SK-N-SH treated with all-trans-retinoic acid at 6 μM for 48 hours (cell line): ENCODE data around the gene SARDH.

Experiments used
- ATAC-seq: fragments of 200-7000 bp; cut with Tn5 transposase; 3 replicates; pipeline ENCODE4 v1.9.1; 2020; ENCODE audit warnings: mild to moderate bottlenecking, moderate library complexity
- ARNTL ChIP-seq: fragments of 450-650 bp; formaldehyde crosslinking; IDR thresholded peaks from 2 replicates; pipeline ENCODE4 v1.5.0; 2020; ENCODE audit warnings: low read depth, mild to moderate bottlenecking, moderate library complexity, borderline replicate concordance
- BACH2 ChIP-seq: fragments of 250-450 bp; sonication (Bioruptor Pico); IDR thresholded peaks from 2 replicates; pipeline ENCODE4 v1.9.0; 2021; ENCODE audit warnings: mild to moderate bottlenecking, borderline replicate concordance
- CSDC2 ChIP-seq: fragments of 250-450 bp; sonication (Bioruptor Pico); IDR thresholded peaks from 2 replicates; pipeline ENCODE4 v1.5.0; 2020; ENCODE audit warnings: mild to moderate bottlenecking, moderate library complexity
- ESRRG ChIP-seq: fragments of 250-450 bp; sonication (Bioruptor Pico); IDR thresholded peaks from 2 replicates; pipeline ENCODE4 v1.6.1; 2021; ENCODE audit warnings: mild to moderate bottlenecking
- GLIS3 ChIP-seq: fragments of 250-450 bp; sonication (Bioruptor Pico); IDR thresholded peaks from 2 replicates; pipeline ENCODE4 v1.5.0; 2020; ENCODE audit warnings: mild to moderate bottlenecking, moderate library complexity
- ISL1 ChIP-seq: fragments of 250-450 bp; sonication (Bioruptor Pico); IDR thresholded peaks from 2 replicates; pipeline ENCODE4 v2.1.2; 2022; ENCODE audit warnings: mild to moderate bottlenecking, moderate library complexity
- RARB ChIP-seq: fragments of 250-450 bp; sonication (Bioruptor Pico); IDR thresholded peaks from 2 replicates; pipeline ENCODE4 v1.8.0; 2021; ENCODE audit warnings: mild to moderate bottlenecking, moderate library complexity
- SNAI2 ChIP-seq: fragments of 250-450 bp; sonication (Bioruptor Pico); IDR thresholded peaks from 2 replicates; pipeline ENCODE4 v1.5.0; 2020; ENCODE audit warnings: mild to moderate bottlenecking, moderate library complexity
- TCF4 ChIP-seq: fragments of 250-450 bp; sonication (Bioruptor Pico); IDR thresholded peaks from 2 replicates; pipeline ENCODE4 v1.8.0; 2021; ENCODE audit warnings: mild to moderate bottlenecking, moderate library complexity, borderline replicate concordance
- TOX ChIP-seq: fragments of 250-450 bp; sonication (Bioruptor Pico); IDR thresholded peaks from 2 replicates; pipeline ENCODE4 v1.8.0; 2021; ENCODE audit warnings: mild to moderate bottlenecking, moderate library complexity, borderline replicate concordance
- ZC3H10 ChIP-seq: fragments of 250-450 bp; sonication (Bioruptor Pico); IDR thresholded peaks from 2 replicates; pipeline ENCODE4 v1.5.1; 2021; ENCODE audit warnings: mild to moderate bottlenecking, moderate library complexity
- ZFP30 ChIP-seq: fragments of 450-650 bp; formaldehyde crosslinking; IDR thresholded peaks from 2 replicates; pipeline ENCODE4 v1.5.0; 2022; ENCODE audit warnings: mild to moderate bottlenecking, moderate library complexity
- ZNF565 ChIP-seq: fragments of 450-650 bp; formaldehyde crosslinking; conservative IDR thresholded peaks from 2 replicates; pipeline ENCODE4 v1.5.0; 2020; ENCODE audit warnings: low read depth, mild to moderate bottlenecking, moderate library complexity
- ZNF70 ChIP-seq: fragments of 450-650 bp; formaldehyde crosslinking; IDR thresholded peaks from 2 replicates; pipeline ENCODE4 v1.5.0; 2020; ENCODE audit warnings: mild to moderate bottlenecking, moderate library complexity
- ZNF8 ChIP-seq: fragments of 450-650 bp; formaldehyde crosslinking; IDR thresholded peaks from 2 replicates; pipeline ENCODE4 v1.5.0; 2020; ENCODE audit warnings: mild to moderate bottlenecking, moderate library complexity
- TF ChIP-seq, protein P1 (sequence below): fragments of 250-450 bp; sonication (Bioruptor Pico); IDR thresholded peaks from 2 replicates; pipeline ENCODE4 v1.8.0; 2021; ENCODE audit warnings: low read depth, mild to moderate bottlenecking, moderate library complexity, borderline replicate concordance
- TF ChIP-seq, protein P2 (sequence below): fragments of 250-450 bp; sonication (Bioruptor Pico); IDR thresholded peaks from 2 replicates; pipeline ENCODE4 v1.5.0; 2020; ENCODE audit warnings: mild to moderate bottlenecking, moderate library complexity
- TF ChIP-seq, protein P3 (sequence below): fragments of 250-450 bp; sonication (Bioruptor Pico); IDR thresholded peaks from 2 replicates; pipeline ENCODE4 v1.5.1; 2020; ENCODE audit warnings: low read depth, mild to moderate bottlenecking, moderate library complexity
- TF ChIP-seq, protein P4 (sequence below): fragments of 250-450 bp; sonication (Bioruptor Pico); IDR thresholded peaks from 2 replicates; pipeline ENCODE4 v1.5.1; 2021; ENCODE audit warnings: mild to moderate bottlenecking, moderate library complexity

Gene SARDH

DNA sequence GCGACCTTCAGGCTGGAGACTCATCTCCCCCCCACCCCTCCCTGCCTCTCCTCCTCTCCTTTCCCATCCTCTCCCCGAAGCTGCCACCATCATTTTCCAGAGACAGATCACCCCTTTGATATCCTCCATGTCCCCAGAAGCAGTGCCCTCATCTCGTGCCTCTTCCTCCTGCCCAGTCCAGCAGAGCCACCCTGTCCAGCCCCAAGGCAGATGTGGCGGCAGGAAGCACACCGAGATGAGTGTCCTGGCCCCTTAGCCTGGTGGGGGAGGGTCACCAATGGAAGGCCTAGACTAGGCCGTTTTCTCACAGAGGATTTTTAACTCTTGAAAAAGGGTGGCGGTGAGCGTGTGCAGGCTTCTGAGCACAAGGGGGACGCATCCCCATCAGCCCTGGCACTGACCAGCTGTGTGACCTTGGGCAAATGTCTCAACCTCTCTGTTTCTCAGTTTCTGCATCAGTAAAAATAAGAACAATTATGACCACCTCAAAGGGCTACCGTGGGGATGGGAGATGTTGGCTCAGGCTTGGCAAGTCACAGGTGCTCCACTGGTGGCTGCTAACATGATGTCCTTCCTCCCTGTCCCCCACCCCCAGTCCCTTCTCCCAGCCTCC lies 48.9 kb downstream of the SARDH start:
- TF ChIP-seq, protein P1, sequence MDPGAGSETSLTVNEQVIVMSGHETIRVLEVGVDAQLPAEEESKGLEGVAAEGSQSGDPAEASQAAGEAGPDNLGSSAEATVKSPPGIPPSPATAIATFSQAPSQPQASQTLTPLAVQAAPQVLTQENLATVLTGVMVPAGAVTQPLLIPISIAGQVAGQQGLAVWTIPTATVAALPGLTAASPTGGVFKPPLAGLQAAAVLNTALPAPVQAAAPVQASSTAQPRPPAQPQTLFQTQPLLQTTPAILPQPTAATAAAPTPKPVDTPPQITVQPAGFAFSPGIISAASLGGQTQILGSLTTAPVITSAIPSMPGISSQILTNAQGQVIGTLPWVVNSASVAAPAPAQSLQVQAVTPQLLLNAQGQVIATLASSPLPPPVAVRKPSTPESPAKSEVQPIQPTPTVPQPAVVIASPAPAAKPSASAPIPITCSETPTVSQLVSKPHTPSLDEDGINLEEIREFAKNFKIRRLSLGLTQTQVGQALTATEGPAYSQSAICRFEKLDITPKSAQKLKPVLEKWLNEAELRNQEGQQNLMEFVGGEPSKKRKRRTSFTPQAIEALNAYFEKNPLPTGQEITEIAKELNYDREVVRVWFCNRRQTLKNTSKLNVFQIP (CRISPR knock-in tag) = no peak
- TF ChIP-seq, protein P2, sequence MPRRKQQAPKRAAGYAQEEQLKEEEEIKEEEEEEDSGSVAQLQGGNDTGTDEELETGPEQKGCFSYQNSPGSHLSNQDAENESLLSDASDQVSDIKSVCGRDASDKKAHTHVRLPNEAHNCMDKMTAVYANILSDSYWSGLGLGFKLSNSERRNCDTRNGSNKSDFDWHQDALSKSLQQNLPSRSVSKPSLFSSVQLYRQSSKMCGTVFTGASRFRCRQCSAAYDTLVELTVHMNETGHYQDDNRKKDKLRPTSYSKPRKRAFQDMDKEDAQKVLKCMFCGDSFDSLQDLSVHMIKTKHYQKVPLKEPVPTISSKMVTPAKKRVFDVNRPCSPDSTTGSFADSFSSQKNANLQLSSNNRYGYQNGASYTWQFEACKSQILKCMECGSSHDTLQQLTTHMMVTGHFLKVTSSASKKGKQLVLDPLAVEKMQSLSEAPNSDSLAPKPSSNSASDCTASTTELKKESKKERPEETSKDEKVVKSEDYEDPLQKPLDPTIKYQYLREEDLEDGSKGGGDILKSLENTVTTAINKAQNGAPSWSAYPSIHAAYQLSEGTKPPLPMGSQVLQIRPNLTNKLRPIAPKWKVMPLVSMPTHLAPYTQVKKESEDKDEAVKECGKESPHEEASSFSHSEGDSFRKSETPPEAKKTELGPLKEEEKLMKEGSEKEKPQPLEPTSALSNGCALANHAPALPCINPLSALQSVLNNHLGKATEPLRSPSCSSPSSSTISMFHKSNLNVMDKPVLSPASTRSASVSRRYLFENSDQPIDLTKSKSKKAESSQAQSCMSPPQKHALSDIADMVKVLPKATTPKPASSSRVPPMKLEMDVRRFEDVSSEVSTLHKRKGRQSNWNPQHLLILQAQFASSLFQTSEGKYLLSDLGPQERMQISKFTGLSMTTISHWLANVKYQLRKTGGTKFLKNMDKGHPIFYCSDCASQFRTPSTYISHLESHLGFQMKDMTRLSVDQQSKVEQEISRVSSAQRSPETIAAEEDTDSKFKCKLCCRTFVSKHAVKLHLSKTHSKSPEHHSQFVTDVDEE (CRISPR knock-in tag) = no peak
- TF ChIP-seq ZNF565 (CRISPR knock-in tag) (no peak), ZNF8 (no peak), ISL1 (no peak), ZC3H10 (CRISPR knock-in tag) (no peak), ZFP30 (no peak), TCF4 (CRISPR knock-in tag) (no peak), BACH2 (CRISPR knock-in tag) (no peak), SNAI2 (no peak), ESRRG (CRISPR knock-in tag) (no peak), CSDC2 (no peak), ARNTL (no peak), GLIS3 (CRISPR knock-in tag) (no peak), ZNF70 (CRISPR knock-in tag) (no peak), RARB (CRISPR knock-in tag) (no peak)
- TF ChIP-seq, protein P3, sequence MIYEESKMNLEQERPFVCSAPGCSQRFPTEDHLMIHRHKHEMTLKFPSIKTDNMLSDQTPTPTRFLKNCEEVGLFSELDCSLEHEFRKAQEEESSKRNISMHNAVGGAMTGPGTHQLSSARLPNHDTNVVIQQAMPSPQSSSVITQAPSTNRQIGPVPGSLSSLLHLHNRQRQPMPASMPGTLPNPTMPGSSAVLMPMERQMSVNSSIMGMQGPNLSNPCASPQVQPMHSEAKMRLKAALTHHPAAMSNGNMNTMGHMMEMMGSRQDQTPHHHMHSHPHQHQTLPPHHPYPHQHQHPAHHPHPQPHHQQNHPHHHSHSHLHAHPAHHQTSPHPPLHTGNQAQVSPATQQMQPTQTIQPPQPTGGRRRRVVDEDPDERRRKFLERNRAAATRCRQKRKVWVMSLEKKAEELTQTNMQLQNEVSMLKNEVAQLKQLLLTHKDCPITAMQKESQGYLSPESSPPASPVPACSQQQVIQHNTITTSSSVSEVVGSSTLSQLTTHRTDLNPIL (CRISPR knock-in tag) = no peak
- TF ChIP-seq, protein P4, sequence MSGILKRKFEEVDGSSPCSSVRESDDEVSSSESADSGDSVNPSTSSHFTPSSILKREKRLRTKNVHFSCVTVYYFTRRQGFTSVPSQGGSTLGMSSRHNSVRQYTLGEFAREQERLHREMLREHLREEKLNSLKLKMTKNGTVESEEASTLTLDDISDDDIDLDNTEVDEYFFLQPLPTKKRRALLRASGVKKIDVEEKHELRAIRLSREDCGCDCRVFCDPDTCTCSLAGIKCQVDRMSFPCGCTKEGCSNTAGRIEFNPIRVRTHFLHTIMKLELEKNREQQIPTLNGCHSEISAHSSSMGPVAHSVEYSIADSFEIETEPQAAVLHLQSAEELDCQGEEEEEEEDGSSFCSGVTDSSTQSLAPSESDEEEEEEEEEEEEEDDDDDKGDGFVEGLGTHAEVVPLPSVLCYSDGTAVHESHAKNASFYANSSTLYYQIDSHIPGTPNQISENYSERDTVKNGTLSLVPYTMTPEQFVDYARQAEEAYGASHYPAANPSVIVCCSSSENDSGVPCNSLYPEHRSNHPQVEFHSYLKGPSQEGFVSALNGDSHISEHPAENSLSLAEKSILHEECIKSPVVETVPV (CRISPR knock-in tag) = no peak
- ATAC-seq = no peak

DNA sequence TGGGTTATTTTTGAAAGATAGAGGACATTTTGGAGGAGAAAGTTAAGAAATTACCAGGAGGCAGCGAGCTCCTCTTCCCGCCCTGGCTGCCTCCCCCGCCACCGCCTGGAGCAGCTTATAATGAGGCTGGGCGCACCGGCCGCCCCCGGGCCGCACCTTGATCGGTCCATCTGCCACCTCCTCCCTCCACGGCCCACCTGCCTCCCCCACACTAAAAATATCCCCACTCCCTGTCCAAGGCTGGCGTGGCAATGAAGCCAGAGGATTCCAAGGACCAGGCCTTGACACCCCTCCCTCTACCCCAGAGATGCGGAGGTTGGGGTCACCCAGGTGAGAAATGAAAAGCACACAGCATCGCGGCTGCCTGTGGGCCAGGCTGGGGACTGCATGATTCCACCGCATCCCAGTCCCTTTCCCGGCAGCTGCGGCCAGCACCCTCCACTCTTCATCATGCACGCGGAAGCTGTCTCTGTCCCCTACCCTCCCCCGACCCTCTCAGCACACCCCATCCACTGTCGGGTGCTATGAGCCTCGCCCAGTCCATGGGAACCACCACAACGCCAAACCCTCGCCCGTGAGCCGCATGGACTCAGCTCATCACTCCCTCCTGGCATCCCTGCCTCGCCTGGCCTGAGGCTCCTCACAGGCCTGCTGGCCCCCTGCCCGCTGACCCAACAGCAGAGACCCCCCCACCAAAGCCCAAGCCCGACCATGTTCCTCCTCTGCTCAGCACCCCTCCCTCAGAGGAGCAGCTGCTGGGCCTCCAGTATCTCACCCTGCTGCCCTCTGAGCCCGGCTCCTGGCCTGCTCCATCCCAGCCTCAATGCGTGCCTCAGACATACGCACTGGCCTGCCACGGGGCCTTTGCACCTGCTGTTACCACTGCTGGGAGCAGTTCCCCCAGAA lies 50.0 kb downstream of the SARDH start:
- no peak for ATAC-seq
- TF ChIP-seq ZNF565 (CRISPR knock-in tag) (no peak), ESRRG (CRISPR knock-in tag) (no peak), BACH2 (CRISPR knock-in tag) (no peak), RARB (CRISPR knock-in tag) (no peak)

DNA sequence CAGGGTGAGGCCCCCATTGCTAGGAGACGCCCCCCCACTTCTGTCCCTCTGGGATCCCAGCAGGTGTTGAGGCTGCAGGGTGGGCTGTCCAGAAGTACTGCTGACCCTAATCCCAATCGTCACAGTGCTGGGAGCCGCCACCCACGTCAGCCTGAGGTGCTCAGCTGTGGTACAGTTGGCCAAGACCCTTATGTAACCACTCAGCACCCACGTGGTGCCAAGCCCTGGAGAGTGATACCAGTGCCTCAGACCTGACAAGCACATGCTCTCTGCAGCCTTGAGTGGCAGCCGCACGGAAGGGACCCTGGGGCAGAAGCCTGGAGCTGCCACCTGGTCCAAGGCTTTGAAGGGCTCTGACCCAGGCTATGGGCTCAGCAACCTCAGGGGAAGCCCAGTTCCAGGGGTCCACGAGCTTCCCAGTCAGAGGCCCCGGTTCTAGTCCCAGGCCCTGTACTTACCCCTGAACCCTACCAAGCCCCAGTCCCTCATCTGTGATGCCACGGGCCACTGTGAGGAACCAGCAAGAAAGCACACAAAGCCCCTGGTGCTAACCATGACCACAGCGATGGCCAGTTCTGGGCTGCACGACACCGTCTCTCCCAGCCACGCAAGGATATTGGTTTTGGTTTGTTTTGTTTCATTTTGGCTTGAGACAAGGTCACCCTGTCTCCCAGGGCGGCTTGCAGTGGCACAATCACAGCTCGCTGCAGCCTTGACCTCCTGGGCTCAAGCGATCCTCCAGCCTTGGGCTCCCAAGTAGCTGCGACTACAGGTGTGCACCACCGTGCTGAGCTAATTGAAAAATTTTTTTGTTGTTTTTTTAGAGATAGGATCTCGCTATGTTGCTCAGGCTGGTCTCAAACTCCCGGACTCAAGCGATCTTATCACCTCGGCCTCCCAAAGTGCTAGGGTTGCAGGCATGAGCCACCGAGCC lies 51.2 kb downstream of the SARDH start:
- ATAC-seq = no peak
- no peak for TF ChIP-seq TOX (CRISPR knock-in tag)
- TF ChIP-seq, all 23 proteins: peak for 0
